GM19455 (cell line): ENCODE results near the gene FTCDNL1.

Experiments used
- ATAC-seq: cut with Tn5 transposase; IDR thresholded peaks from one replicate; pipeline ENCODE4 v1.9.1; 2021; ENCODE audit not compliant: unreplicated experiment

The FTCDNL1 gene

DNA sequence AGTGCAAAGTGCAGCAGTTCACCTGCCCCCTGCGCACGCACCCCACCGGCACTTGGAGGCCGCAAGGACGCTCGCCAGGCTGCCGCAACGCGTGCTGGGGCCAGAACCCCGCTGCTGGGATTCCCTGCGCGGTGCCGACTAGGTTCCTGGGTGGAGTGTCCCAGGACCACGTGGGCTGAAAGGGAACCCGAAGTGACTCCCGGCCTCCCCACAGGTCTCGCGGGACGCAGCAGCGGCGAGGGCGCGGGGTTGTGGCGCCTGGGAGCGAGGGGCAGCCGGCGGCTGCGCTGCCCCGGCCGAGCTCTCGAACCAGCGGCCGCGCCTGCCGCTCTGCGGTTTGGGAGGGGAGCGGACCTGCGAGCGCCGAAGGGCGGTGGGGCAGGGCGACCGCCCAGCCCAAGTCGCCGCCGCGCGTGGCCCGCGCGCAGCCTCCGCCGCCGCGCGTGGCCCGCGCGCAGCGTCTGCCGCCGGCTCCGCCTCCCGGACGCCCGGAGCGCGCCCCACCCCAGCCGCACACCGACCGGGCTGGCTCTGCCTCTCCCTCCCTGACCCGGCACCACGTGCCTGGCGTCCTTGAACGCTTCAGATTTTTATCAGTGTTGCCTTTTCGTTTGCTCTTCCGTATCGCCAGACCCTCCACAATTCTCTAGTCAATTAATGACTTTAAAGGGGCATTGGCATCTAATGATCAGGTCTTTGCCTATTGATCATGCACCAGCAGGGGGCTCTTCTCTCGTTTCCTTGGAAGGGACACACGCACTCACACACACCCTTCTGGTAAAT lies at the start of gene FTCDNL1:
TSS of gene FTCDNL1 (minus strand) at position 475 of the 783 bp plus-strand sequence. CDS start 2,230 bp downstream, outside the sequence.
- peak; percentile 97 for ATAC-seq

DNA sequence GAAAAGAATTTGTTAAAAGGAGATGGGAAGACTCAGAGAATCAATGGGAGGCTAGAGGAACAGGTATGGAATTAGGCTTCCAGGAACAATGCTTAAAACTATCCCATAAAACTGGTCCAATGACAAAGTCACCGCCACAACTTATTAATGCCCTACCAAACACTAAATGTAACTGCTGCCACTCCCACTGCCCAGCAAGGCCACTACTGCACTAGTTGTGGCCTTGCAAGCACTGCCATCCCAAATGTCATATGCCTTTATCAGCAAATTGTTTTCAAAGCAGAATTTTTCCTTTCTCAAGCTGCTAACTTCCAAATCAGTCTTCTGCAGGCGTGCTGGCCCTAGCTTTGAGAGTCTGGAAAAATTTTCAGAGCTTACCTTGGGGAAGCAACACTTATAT lies 45.6 kb upstream of the FTCDNL1 start:
- ATAC-seq: no peak

DNA sequence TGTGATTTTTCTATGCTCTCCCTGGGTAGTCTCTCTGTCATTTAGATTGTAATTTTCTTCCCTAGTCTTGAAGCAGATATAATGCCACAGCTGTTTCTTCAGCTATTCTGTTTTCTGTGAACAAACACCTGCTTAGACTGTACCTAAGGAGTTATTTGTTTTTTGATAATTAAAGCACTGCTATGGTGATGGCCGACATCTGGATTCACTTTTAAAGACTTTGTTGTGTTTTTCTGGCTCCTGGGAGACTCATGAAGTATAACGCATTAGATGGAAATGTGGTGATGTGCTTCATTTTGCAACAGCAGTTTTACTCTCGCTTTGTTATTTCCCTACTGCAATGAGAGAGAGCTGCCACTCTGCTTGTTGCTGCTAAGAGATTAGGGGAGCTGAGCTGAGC lies 44.4 kb upstream of the FTCDNL1 start:
- ATAC-seq: no peak

DNA sequence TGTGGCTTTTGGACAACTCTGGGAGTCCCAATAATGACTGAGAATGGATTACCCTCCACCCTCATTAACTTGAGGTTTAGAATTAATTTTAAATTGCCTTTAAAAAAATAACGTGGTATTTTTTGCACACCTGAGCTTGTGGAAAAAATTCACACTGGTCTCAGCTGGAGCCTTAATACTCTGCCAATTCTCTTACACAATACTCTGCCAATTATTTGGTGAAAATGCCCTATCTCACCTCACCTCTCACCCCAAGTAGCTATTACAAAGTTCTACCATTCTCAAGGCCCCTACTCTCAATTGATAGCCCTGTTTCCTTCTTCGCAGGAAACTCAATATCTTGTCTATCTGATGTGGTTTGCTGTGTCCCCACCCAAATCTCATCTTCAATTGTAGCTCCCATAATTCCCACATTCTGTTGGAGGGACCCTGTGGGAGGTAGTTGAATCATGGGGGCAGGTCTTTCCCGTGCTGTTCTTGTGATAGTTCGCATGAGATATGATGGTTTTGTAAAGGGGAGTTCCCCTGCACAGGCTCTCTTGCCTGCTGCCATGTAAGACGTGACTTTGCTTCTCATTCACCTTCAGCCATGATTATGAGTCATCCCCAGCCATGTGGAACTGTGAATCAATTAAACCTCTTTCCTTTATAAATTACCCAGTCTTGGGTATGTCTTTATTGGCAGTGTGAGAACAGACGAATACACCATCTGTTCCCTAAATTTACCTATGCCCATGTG lies 32.7 kb upstream of the FTCDNL1 start:
- ATAC-seq: no peak

DNA sequence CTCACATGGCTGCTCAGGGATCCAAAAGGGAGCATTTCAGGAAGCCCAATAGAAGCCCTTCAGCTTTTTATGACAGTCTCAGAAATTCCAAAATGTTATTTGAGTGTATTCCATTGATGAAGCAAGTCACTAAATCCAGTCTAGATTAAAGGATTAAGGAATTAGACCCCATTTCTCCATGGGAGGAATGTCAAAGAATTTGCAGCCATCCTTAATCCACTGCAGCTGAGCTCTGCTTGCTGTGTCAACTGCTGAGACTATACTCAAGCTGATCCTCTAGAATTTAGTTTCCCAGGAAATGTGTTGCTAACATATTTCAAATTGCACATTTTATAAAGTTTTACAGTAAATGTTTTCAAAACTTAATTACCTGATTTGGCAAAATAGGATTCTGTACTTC lies 31.7 kb upstream of the FTCDNL1 start:
- ATAC-seq: no peak

DNA sequence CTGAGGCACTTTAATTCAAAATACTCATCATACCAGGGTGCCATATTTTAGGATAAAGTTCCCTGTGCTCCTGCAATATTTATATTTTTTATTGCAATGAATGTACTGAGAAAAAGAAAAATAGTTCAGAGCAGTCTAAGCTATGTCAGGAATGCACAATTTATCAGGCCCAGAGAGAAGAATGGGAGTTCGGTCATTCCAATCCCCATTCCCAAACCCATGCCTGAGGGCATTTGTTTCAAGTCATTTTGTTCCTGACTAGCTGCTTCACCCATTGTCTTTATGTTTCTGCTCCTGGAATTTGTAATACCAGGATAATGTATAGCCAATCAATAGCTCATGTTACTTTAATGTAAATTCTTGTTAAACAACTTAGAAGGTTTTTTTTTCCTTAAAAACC lies 24.4 kb upstream of the FTCDNL1 start:
- no peak for ATAC-seq

DNA sequence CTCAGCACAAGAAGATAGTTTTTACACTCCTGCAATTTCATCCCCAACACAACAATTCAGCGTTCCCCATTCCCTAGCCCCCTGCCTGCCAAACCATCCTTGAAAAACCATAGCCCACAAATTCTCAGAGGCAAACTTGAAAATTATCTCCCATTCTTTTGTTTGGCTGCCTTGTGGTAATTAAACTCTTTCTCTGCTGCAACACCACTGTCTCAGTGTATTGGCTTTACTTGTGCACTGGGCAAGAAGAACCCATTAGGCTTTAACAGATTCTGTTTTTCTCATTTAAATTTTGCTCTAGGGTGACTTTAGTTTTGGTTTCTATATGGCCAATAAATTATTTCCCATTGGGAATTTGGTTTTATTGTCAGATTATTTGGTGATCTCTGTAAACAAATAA lies 23.2 kb upstream of the FTCDNL1 start:
- ATAC-seq: no peak

DNA sequence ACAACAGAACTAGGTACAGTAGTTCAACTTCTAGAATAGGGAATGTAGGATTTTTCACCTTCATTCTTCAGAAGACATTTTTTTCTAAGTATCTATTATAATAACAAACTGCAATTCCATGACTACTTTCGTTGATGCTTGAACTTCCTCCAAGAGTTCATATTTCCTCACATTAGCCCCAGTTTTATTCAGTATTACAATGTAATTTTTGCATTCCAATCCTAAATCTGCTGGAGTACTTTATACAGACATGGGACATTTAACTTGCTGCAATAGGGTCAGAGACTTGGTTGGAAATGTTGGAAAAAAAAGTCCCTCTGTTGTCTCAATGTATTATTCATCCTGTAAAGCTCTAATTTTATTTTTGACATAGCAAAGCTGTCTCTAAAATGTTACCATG lies 19.6 kb upstream of the FTCDNL1 start:
- no peak for ATAC-seq

DNA sequence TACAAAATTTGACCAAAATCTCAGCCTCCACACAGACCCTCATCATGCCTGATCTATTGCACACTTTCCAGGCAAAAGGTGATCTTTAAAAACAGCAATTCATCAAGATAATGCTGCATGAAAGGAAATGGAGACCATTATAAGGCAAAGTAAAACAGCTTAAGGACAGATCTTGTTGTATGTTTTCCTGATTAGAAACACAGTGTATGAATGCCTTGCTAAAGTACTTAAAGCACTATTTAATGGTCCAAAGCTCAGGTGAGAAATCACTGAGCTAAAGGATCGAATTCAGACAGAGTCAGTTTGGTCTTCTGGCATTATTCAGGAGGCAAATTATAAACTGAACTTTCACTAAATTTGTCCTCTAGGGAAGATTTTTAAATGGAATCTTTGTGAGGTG lies 18.7 kb upstream of the FTCDNL1 start:
- ATAC-seq: no peak

DNA sequence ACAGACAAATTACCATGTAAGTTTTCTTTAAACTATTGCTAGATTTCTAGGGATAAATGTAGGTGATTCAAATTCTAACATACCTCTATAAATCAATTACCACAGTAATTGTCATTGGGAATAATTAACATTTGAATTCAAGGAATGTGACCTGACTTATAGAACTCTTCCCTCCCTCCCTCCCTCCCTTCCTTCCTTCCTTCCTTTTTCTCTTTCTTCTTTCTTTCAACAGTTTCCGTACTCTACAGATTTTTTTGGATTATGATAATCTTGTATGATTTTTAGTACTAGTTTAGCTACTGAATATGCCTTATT lies 18.2 kb upstream of the FTCDNL1 start:
- no peak for ATAC-seq

DNA sequence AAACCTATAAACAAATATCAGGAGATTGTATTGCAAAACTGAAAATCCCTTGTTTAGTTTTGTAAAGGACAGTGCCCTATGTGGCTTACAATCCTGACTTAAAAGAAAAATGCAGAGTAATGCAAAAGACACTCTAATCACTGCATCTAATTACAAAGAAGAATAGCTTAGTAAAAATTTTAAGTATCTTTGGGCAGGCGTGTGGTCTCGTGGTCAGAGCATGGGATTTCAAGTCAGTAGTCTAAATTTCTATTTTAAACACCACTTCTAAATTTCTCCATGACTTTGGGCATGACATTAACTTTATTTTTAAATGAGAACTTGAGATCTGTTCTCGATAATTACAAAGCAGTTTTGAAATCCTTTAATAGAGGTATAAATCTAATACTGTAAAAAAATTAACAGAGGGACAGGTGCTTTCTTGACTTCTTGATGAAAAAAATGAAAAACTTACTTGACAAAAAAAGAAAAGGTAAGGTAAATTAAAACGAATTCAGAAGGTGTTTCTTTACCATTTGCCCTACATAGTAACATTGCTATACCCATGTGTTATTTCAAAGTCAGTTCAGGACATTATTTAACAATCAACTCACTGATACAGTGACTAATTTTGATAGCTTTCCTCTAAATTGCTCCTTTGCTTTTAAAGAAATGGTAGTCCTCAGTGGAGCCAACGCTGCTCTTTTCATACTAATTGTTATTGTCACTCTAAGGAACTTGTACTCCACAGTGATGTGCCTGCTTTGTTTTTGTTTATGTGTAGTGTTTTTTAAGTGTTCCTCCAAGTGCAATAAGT lies 17.6 kb upstream of the FTCDNL1 start:
- no peak for ATAC-seq

DNA sequence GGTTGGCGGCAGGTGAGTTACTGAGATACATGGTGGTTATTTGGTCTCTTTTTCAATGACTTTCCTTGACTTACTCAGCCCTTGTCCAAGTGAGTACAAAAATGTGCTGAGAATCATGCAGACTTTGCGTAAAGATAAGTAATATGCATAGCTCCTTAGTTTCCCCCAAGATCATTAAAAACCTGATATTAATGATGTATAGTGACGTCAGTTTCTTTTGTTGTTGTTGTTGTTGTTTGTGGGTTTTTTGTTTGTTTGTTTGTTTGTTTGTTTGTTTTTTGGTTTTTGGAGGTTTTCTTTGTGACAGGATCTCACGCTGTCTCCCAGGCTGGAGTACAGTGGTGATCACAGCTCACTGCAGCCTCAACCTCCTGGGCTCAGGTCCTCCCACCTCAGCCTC lies 14.9 kb upstream of the FTCDNL1 start:
- ATAC-seq: no peak

DNA sequence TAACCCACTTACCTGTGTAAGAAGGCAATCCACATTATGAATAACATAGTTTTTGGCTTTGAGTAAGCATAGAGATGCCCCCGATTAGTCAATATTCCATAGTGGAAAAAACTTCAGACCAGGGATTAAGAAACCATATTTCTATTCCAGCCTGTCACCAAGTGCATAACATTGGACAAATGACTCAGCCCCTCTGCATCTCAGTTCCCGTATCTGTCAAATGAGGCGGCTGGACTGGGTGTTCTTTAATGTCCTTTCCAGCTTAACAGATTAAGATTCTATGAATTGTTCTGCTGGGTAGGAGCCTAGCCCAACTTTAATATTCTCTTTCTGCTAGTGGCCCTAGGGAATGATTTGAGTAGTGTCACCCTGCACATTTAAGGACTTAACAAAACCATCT lies 11.8 kb upstream of the FTCDNL1 start:
- no peak for ATAC-seq

DNA sequence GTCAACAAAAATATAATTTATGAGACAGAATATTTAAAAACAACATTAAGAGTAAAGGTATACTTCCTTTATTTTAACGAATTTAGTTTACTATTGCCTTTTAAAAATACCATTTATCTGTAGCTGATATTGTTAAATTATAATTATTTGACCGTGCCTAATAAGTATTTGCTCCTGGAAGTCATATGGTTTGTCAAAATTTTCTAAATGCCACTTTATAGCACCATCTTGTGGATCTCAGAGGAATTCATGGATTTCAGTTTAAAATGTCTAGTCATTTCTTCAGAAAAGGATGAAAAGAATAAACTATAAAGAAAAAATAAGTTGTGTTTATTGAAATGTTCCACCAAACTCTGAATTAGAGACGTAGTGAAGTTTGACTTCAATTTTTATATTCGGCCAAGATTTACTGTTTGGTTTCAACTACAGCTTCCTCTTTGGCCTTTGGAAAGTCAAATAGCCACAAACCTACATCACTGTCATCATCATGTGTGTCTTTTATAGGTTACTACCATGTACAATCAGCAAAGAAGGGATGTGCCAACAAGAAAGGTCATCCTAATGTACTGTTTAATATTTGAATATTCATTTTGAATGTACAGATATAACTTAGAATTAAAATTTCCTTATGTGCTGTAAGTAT lies 10.3 kb upstream of the FTCDNL1 start:
- no peak for ATAC-seq

DNA sequence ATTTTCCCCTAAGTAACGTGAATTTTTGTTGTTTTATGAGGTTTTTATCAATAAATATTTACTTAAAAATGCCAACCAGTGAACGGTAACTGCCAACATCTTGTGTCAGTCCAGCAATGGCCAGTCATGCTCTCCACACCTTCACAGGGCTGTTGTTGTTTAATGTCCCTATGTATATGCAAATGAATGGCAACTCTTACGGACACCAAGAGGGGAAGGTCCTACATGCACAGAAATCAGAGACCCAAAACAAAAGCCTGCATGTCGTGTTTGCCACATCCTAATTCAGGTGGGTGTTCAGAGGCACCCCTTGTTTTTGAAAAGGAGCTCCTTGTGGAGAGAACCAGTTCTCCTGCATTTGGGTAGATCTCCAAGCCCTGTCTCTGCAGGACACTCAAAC lies 4.8 kb upstream of the FTCDNL1 start:
- ATAC-seq: no peak

DNA sequence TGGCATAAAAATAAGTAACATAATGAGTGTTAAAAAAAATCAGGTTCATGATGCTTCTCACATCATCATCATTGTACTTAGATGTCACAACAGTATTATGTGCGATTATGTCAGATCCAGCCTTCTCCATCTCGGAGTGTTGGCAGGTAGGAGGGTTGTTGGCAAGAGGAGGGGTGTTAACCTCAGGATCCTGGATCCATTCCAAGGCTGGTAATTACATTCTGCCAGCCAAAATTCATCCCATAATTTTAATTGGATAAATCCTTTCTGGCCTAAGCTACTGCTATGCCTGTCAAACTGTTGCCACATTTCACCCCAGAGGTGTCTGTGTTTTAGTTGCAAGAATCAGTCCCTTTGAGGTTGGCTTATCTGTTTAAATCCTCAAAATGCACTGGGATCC lies 891 bp upstream of the FTCDNL1 start:
- no peak for ATAC-seq

DNA sequence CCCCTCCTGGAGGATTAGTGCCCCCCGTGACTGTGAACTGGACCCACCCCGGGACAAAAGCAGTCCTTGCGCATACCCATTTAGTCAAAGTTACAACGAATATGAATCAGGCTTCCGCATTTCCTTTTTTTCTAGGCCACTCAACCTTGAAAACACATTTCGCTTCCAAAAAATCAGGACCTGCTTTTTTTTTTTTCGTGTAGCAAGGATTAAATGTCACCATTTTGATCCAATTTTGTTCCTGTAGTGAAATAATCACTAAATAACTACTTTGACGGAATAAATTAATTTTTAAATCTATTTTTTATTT lies 464 bp upstream of the FTCDNL1 start:
- no peak for ATAC-seq

DNA sequence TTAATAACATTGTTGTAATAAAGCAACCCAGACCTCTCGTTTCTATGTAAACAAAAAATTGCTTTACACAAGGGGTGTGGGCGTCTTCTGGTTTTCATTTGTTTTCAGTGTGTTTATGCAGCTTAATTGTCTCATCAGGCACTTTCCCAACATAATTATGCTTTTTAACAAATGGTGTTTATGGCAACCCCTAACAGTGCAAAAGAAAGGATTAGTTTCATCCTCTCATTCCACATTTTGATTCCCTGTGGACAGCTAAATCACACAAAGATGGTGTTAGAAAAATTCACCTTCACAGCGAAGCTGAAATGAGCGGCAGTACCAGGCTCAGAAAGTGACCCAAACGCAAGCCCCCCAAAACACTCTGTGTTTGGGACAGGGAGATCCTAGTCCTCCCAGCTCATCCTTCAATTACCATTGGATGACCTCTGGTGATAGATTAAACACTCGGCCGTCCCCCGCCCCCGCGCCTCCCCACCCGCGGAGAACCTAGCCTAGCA lies 724 bp downstream of the FTCDNL1 start:
- ATAC-seq: no peak

DNA sequence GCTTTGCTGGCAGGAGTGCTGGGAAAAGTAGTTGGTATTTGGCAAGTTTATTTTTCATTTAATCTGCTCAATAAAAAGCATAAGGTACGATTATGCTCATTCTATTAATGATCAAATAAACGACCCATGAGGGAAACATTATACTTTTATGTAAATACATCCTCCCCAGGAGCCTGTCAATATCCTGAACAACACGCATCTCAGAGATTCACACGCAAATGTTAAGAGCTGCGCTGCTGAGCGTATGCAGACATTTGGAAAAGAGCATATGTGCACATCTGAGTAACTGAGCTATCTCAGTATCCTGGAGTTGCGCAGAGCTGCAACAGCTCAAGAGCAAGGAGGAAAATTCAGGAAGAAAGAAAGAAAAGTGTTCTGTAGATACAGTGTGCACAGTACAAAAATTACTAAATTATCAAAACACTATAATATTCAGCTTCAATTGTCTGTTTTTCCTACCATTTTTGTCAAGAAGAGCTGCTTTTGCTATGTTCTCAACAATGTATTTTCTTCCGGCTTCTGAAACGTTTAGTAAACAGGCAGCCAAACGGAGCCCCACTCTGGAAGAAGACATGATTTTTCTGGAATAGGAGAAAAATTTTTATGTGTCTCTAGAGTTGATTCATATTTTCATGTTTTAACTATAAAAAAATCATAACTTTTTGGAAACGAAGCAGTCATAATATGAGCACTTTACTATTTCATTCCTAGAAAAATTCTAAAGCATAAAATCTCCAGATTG lies 2.4 kb downstream of the FTCDNL1 start:
- ATAC-seq: no peak

DNA sequence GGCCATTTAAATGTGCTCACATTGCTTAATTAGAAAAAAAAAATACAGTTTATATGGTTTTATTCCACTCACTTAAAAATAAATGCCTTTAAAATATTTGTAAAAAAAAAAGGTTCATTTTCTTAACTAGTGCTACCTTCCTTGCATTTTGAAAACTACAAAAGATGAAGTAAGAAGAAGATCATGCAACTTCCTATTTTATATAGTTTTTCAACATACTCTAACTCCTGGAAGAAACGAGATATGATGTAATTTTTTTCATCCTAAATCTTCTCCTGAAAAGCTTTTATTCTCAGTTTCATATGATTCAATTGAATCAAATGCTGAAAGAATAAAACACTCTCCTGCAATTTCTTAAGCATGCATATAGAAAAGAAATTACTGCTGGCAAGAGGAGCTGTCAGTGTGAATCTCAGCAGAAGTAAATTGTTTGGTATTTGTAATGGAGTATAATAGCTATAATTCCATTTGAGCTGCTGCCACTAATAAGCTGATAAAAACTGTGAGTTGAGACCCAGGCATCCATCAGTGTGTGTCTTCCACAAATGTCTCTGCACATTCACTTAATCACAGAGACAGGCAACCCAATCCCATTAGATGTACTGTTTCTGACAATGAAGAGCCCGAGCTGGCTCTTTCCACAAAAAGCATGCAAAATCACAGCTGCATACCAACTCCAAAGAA lies 3.7 kb downstream of the FTCDNL1 start:
- ATAC-seq: no peak
